ENCODE measurements around the gene KRT38. TPM values are rescaled to one million over a fixed set of nuclear protein-coding genes. Genes with fewer than 3 reads are reported as not detected.
"Not testable (repeated sequence)": the region's sequence is repeated elsewhere in the genome, so short reads cannot be mapped to it uniquely, and the experiment has no call there.

Gene KRT38
- total RNA-seq, 1 donor from 2014 or later, result not detected

DNA sequence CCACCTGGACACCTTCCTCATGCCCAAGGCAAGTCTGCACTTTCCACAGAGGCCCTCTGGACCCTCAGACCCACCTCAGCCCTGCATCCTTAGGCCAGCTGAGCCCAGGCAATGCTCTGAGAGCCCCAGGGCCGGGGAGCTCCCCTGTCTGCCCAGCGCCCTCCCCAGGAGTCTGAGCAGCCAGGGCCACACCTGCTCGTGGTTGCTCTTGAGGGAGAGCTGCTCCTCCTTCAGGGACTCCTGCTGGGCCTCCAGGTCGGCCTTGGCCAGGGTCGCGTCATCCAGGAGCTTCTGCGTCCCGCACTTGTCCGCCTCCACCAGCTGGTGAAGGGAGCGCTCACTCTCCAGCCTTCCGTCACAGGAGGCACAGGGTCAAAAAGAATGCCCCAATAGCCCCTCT lies 18.2 kb downstream of the KRT38 start:
- not testable (repeated sequence) for DNase-seq (ENCODE audit: low read depth in 2 of 2)

DNA sequence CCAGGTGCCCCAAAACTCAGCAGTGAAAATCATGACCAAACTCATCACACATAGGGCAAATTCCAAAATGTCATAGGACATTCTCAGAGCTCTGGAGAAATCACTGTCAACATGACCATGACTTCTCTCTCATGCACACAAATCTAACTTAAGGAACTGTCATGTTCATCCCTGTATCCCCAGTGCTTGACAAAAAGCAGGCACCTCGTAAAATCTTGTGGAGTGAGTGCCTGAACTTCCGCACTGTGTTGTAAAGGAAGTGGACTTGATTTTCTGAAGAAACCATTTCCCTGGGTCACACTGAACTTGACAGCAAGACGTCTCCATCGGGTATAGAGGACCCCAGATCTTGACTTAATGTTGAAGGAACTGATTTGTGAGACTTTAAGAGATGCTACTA lies 19.2 kb downstream of the KRT38 start:
- no peak for DNase-seq (ENCODE audit: low read depth in 2 of 2)

DNA sequence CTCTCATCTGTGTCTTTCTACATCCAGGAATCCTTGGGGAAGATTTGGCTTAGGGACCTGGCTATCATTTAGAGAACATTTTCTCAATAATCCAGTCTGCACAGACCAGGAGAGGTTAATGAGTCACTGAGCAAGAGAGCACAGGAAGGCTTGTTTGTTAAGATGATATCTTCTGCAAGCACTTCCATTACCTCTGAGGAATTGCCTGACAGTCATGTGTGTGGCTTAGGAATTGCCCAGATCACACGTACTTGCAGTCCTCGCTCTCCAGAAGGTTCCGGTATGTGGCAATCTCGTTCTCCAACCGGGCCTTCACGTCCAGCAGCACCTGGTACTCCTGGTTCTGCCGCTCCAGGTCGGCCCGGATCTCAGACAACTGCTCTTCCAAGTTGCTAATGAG lies 19.7 kb downstream of the KRT38 start:
- no peak for DNase-seq (ENCODE audit: low read depth in 2 of 2)

DNA sequence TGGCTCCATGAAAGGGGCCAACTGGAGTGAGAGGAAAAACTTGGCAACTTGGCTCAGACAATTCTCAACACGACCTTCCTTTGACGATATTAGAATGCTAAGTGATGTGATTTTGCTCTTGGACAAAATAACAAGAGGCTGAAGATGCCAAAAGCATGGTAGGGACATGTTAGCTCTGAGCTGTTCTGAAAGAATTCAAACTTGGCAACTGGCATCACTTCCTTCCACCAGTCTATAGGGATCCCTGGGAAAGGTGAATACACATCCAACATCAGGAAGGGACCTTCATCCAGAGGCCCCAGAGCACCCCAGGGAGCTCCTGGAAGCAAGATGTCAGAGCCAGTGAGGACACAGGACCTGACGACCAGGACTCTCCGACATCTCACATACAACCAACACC lies 20.6 kb downstream of the KRT38 start:
- DNase-seq (ENCODE audit: low read depth in 2 of 2), result no peak

DNA sequence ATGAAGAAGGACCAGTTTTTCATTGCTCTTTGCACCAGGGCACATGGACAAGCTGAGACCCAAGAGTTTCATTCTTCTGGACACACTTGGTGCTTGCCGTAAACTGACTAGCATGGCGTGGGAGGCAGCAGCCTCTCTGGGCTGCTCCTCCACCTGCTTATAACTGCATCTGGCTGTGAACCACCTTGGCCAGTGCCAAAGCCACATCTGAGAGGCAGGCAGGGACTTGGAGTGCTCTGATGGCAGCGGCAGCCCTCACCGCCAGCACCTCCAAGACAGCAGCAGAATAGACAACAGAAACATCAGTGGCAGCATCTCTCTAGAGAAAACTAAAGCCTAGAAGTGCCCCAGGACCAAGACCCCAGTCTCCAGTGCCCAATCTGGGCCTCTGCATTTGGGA lies 21.1 kb downstream of the KRT38 start:
- no peak for DNase-seq (ENCODE audit: low read depth in 2 of 2)

DNA sequence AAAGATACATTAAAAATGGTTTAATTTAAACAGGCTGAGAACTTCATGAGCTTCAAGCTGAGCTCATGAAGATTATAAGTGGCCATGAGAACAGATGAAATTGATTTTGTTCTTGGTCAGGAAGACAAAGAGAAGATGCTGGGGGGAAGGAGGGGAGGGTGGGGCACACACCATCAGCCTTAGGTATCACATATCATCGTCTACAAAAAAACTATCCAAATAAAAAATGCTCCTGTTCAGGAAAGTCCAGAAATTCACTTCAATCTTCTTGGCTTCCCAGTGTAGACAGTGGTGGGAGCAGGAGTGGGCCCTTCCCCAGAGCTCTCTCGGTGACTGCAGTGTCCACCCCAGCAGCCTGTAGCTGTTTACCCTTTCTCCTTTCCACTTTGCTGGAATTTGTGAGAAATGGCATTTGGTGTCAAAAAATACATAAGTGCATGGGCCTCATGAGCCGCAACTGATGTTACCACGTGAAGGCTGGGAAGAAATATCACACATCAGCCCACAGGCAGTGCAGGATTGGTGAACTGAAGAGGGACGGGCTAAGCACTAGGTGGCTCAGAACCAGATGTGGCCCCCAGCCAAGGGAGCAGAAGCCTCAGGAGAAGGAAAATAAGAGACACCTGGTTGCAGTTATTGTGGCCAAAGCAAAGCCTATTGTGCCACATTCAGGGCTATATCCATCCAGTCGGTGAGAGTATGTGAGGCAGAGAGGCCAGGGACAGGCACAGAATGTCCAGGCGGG lies 22.5 kb downstream of the KRT38 start:
- no peak for DNase-seq (ENCODE audit: low read depth in 2 of 2)

DNA sequence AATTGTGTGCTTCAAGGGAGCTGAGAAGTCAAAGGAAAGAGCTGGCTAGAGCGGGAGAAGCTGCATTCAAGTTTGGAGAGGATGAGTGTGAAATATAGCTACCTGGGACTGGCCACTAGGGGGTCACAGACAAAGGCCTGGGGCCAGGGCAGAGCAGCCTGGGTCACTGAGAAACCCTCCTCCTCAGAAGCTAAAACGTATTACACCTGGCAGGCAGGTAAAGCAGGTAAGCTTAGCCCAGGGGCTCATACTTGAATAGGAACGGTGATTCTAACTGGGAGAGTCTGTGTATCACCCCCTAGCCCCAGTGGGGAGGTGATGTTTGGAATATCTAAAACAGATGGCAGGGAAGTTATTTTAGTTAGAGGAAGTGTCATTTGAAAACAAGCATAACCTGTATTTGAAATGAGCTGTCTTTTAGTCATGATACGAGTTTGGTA lies 23.2 kb downstream of the KRT38 start:
- no peak for DNase-seq (ENCODE audit: low read depth in 2 of 2)

DNA sequence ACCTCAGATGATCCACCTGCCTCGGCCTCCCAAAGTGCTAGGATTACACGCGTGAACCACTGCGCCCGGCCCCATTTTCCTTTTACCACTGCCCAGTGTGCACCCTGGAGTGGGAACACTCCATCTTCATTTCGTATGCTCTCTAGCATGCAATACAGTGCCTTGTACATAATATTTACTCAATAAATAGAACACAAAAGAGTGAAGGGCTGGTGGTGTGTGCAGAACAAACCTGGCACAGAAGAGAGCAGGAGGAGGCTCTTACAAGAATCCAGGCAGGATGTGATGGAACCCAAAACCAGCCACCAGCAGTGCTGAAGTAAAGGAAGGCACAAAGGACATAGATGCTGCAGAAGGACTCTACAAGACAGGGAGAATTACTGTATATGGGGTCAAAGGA lies 23.7 kb downstream of the KRT38 start:
- no peak for DNase-seq (ENCODE audit: low read depth in 2 of 2)

DNA sequence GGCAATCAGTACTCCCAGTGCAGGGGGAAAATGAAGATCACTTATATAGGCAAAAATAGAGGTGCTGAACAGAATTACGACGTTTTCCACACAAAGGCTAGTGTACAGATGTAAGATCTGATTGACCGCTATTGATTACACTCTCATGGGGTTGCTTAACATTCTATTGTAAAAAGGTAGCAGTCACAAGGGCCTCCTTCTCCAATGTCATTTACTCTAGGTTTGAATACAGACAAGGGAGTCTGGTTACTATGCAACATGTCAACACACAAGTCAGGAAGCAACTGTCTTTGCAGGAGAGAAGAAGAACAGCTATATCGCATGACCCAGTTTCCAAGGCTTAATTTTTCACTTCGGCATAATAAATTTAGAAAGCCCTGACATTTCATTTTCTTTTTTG lies 24.3 kb downstream of the KRT38 start:
- DNase-seq (ENCODE audit: low read depth in 2 of 2), result no peak

DNA sequence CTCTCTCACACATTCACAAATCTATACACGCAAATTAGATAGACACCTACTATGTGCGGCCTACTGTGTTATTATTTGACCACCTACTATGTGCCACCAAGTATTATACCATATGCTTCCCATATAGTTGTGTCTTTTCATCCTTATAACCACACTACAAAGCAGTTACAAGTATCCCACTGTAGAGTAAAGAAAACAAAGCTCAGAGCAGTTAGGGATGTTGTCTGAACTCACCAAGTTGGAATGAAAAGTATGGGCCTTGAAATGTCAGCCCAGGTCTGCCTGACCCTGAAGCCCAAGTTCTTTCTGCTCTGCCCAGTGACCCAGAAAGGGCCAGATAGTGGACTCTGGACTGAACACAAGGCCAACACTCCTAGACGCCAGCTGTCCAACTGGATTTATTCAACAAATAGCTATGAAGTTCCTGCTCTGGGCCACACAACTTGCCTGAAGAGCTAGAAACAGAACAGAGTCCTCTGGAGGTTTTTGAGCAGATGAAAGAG lies 24.9 kb downstream of the KRT38 start:
- no peak for DNase-seq (ENCODE audit: low read depth in 2 of 2)

DNA sequence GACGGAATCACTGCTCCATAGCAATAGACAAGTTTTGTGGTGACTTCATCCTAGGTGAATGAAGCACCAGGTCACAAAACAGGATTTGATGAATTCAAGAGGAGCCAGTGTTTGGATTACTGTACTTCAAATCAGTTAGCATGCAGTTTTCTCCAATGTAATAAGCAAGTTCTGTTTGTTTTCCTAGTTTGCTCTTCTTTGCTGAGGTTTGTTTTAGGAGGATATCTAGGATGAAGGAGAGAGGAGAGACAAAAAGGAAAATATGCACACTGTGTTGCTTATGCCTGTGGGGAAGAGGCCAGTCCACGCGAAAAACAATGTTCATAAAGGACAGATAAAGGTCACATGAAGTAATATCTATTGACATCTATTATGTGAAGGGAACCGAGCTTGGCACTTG lies 25.4 kb downstream of the KRT38 start:
- no peak for DNase-seq (ENCODE audit: low read depth in 2 of 2)

DNA sequence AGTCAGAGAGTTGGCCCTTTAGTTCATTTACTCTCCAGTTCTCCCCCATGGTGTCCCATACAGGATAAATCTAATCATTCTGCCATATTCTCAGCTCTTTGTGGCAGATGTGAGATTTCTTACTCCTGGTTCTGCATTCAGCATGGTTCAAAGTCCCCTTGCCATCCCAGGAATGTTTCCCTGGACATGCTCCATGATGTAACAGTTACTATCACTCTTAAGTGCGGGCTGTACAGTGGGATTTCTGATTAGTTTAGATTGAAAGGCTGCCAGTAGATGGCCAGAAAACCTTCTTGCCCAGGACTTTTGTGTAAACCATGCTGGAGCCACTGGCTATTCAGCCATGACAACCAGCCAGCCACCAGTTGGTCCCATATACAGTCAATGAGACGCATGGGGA lies 26.8 kb downstream of the KRT38 start:
- no peak for DNase-seq (ENCODE audit: low read depth in 2 of 2)

DNA sequence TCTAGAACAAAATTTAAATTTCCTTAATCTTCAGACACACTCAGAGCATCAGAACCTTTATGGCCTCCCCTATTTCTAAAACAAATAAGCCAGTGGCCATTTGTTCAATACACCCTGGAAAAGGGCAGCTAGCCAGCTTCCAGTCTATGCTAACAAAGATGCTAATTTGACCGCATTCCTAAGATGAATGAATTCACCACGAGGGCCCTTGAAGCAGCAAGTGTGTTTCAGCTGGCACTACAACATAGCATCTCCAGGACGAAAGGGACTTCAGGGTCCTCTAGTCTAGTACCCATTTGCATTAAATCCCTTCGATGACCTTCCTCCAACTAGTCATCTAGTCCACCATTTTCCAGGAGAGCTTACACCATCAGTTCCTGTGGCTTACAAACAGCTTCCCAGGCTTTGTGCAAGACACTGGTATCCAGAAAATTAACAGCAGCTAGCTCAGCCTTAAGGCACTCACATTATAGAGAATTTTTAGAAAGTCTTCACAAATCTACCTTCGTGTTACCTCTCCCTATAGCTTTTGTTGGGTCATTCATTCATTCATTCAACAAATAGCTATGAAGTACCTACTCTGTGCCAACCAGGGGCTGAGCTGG lies 27.3 kb downstream of the KRT38 start:
- no peak for DNase-seq (ENCODE audit: low read depth in 2 of 2)

DNA sequence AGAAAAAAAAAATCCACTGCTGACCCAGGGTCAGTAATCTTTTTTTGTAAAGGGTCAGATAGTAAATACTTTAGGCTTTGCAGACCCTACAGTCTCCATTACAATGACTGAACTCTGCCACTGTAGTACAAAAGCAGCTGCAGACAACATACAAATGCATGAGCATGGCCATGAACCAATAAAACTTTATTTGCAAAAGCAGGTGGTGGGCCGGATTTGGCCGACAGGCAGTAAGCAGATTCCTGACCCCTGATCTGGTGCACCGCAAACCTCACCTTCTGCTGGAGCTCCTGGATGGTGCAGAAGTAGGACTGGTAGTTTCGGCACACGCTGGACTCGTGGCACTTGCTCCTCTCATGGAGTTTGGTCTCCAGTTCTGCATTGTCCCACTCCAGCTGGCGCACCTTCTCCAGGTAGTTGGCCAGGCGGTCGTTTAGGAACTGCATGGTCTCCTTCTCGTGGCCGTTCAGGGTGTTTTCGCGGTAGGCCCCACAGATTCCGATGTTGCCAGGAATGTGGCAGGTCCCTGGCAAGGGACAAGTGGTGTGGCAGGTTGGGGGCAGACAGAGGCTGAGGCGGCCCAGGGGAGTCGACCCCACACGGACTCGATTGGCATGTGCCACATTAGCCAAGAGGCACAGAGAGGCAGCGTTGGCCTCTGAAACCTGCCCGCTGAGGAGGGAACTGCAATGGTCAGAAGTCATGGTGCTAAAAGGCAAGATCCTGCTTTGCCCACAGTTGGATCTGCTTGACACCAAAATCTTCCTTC lies 29.5 kb downstream of the KRT38 start:
- DNase-seq (ENCODE audit: low read depth in 2 of 2), result no peak

DNA sequence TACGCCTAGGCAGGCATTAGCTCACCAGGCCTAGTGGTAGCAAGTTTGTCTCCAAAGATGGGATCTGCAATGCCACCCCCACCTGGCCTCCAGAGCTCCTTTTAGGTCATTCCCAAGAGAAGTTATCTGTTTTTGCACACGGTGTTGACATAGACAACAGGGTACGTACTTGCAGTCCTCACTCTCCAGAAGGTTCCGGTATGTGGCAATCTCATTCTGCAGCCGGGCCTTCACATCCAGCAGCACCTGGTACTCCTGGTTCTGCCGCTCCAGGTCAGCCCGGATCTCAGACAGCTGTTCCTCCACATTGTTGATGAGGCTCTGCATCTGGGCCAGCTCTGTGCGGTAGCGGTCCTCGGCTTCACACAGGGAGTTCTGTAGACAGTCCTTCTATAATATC lies 33.6 kb downstream of the KRT38 start:
- DNase-seq (ENCODE audit: low read depth in 2 of 2), result no peak

DNA sequence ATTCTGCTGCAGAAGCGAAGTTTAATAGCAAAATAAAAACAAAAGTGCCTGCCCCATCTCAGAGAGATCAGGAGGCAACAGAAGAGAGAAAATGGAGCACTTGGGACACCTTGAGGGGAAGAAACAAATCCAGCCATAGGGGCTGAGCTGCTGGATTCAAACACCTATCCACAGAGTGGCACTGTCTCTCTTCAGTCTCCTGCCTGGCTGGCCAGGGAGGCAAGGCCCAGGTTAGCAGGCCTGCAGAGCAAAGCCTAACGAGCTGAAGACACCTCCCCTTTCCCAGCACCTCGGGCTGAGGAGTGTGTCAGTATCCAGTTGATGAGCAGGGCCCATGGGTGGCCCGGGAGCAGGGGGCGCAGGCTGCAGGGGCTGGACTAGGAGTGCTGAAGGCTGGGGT lies 34.6 kb downstream of the KRT38 start:
- peak in 1 of 2 donors; percentile 17 for DNase-seq (ENCODE audit: low read depth in 2 of 2)

DNA sequence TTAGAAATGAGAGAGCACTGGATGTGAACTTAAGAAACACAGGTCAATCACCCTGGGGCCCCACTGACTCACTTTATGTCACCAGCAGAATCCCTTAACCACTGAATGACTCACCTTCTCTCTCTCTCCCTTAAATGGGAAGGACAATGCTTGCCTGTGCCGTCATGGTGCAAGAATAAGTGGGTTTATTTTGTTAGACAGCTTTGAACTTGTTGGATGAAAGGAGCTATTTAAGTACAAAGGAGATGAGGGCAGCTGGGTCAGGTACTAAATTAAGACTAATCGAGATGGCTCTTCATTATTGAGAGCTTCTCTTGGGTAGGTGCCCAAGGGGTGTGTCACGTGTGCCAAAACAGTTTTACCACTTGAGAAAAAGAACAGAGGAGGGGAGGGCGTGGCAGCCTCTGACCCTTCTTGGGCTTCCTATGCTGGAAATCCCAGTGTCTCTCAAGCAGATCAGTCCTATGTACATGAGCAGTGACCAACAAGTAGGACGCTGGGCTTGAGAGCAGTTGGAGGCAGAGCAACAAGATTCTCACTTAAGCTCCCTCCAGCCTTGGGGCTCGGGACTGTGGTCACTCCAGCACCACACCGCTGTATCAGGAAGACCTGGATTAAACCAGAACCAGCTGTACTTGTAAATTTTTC lies 36.6 kb downstream of the KRT38 start:
- peak in 1 of 2 donors; percentile 72 for DNase-seq (ENCODE audit: low read depth in 2 of 2)

DNA sequence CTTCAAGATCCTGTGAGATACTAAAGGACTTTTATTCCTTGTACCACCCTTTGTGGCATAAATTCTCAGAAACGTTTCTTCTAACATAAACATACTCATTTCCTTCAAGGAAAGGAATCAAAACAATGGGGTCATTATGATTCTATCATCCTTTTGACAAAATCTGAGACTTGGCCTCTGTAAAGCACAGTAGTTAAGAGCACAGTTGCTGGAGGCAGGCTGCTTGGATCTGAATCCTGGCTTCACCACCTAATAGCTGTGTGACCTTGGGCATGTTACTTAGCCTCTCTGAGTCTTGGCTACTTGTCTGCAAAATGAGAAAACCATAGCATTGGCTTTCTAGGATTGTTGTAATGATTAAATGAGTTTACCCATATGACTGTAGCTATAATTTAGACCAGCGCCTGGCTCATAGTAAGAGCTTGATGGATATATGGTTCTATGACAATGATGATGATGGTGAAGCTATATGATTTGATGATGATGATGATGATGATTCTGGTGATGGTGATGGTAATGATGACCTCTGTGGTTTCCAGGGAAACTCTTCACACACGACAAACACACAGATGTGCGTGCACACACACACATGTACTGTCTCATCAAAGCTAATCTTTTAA lies 37.3 kb downstream of the KRT38 start:
- DNase-seq (ENCODE audit: low read depth in 2 of 2), result peak in 1 of 2 donors; percentile 45

DNA sequence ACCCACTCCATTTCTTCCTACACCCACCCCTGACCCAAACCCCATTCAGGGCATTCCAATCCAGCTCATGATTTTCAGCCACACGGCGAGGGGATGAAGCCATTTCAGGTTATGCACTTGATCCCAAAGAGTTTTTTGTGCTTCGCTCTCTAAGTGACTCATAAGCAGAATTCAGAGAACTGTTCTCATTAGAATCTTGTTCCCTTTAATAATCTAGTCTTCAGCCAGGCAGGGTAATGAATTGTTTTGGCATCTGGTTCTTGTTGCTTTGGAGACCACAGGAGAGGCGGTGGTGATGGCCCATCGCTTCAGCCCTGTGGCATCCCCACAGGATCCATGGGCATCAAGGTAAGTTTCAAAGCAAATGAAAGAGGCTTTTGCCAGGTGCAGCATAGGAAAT lies 38.6 kb downstream of the KRT38 start:
- DNase-seq (ENCODE audit: low read depth in 2 of 2), result no peak

DNA sequence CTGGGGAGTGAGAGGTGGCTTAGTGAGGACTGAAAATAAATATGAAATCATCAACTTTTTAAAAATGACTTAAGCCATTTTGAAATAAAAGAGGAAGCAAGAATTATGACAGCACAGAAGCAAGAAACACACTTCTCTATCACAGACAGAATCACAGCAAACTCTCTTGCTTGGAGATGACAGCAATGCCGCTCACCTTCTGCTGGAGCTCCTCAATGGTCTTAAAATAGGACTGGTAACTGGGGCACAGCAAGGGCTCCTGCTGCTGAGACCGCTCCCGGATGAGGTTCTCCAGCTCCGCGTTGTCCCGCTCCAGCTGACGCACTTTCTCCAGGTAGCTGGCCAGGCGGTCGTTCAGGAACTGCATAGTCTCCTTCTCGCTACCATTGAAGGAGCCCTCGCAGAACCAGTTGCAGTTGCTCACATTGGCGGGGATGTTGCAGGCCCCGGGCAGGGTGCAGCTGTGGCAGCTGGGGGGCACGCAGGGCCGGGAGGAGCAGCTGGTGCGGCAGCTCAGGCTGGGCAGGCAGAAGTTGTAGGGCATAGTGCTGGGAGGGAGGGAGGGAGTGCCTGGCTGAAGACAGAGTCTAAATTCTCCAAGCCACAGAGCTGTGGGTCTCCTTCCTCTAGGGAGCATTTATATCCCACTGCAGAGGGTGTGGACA lies 43.7 kb downstream of the KRT38 start, which contains the start of gene KRT31:
Gene KRT31, minus strand, starts transcription at position 613 of the 665 bp plus-strand sequence. Its CDS starts 69 bp downstream, at position 544.
- DNase-seq (ENCODE audit: low read depth in 2 of 2), result no peak

DNA sequence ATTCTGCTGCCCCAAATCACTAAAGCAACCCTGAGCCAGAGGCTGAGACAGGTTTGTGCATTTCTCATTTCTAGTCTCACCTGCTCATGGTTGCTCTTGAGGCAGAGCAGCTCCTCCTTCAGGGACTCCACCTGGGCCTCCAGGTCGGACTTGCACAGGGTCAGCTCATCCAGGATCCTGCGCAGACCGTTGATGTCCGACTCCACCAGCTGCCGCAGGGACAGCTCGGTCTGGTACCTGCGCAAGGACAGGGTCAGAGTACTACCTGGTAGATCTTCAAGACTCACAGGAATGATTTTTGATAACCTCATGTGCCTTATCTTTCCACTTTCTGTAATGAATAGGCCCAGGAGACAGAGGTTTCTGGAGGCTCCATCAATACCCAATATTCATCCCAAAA lies 44.4 kb downstream of the KRT38 start:
- DNase-seq (ENCODE audit: low read depth in 2 of 2), result no peak
